Measurements from ENCODE around the gene YARS2. TPM values are rescaled to one million over a fixed set of nuclear protein-coding genes. Genes with fewer than 3 reads are reported as not detected.

Gene YARS2
- total and polyA plus RNA-seq, 10 donors = 13.2 to 23.5 (median 15.1) TPM

Small RNAs within 50 kb of the gene (small RNA-seq; reads per million reads assigned to genes)
- 0 reads per million in 4 donors for gene RF00019

Other genes starting within 250 kb of the YARS2 start
- gene DNM1L, start 76.6 kb downstream of the YARS2 start, total RNA-seq = 10 to 100 TPM; 40.5 to 73.7 (median 56.0) TPM
- gene DNM1L, start 76.6 kb downstream of the YARS2 start, polyA plus RNA-seq = 10 to 100 TPM; 19.2 to 26.0 (median 24.8) TPM
- 10 to 100 TPM in 1 of 7 donors, 1 to 10 TPM in 6; 2.6 to 10.8 (median 3.5) TPM for gene PKP2, start 140.9 kb upstream of the YARS2 start, total RNA-seq
- 1 to 10 TPM; 1.5 to 3.5 (median 1.8) TPM for gene PKP2, start 140.9 kb upstream of the YARS2 start, polyA plus RNA-seq

All from spleen (tissue), 11 donors.